SK-N-SH (cell line): ENCODE measurements around the gene DNAJC5.

Experiments
- EZH2phosphoT487 ChIP-seq: fragments of 200-600 bp; sonication (generic); IDR thresholded peaks from 2 replicates; pipeline ENCODE4 v1.6.1; 2017; ENCODE audit warnings: low read depth, mixed run types, mild to moderate bottlenecking, antibody characterized with exemption, moderate library complexity, borderline replicate concordance
- GABPA ChIP-seq: IDR thresholded peaks from 2 replicates; pipeline ENCODE4 v1.4.0; 2012; ENCODE audit warnings: low read depth, mild to moderate bottlenecking
- JUND ChIP-seq: IDR thresholded peaks from 2 replicates; pipeline ENCODE4 v1.4.0; 2012
- MEF2A ChIP-seq: IDR thresholded peaks from 2 replicates; pipeline ENCODE4 v1.4.0; 2012; ENCODE audit warnings: low read depth, borderline replicate concordance
- POLR2AphosphoS5 ChIP-seq: IDR thresholded peaks from 2 replicates; pipeline ENCODE4 v1.6.1; 2012; ENCODE audit warnings: low read depth, low read length
- RFX5 ChIP-seq: IDR thresholded peaks from 2 replicates; pipeline ENCODE4 v1.6.1; 2012; ENCODE audit warnings: mild to moderate bottlenecking, improper control_type of control experiment, low read length
- TAF1 ChIP-seq: IDR thresholded peaks from 2 replicates; pipeline ENCODE4 v1.6.1; 2012; ENCODE audit warnings: low read depth, mild to moderate bottlenecking, low read length, moderate library complexity, borderline replicate concordance
- TEAD4 ChIP-seq: IDR thresholded peaks from 2 replicates; pipeline ENCODE4 v1.4.0; 2012; ENCODE audit warnings: mild to moderate bottlenecking, borderline replicate concordance; ENCODE audit not compliant: insufficient read depth
- TF ChIP-seq, protein P1 (sequence below): fragments of 200-600 bp; sonication (generic); IDR thresholded peaks from 2 replicates; pipeline ENCODE4 v1.6.1; 2017; ENCODE audit warnings: antibody characterized with exemption, mild to moderate bottlenecking, moderate library complexity

DNA sequence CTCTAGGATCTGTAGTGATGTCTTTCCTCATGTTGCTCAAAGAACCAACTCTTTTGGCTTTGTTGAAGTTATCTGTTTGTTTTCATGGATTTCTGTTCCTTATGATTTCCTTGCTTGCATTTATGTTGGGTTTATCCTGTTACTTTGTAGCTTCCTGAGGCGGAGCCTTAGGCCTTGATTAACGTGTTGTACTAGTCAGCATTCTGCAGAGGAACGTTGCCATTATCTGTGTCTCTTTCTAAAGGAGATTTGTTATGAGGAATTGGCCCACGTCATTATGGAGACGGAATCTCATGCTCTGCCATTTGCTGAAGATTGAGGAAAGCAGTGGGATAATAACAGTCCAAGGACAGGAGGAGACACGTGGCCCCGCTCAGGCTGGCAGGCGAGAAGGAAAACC, 31.4 kb downstream of the DNAJC5 start:
- TF ChIP-seq TAF1 (no peak), POLR2AphosphoS5 (no peak), EZH2phosphoT487 (no peak), RFX5 (no peak), GABPA (no peak), MEF2A (no peak), JUND (no peak), TEAD4 (no peak)
- TF ChIP-seq, protein P1, sequence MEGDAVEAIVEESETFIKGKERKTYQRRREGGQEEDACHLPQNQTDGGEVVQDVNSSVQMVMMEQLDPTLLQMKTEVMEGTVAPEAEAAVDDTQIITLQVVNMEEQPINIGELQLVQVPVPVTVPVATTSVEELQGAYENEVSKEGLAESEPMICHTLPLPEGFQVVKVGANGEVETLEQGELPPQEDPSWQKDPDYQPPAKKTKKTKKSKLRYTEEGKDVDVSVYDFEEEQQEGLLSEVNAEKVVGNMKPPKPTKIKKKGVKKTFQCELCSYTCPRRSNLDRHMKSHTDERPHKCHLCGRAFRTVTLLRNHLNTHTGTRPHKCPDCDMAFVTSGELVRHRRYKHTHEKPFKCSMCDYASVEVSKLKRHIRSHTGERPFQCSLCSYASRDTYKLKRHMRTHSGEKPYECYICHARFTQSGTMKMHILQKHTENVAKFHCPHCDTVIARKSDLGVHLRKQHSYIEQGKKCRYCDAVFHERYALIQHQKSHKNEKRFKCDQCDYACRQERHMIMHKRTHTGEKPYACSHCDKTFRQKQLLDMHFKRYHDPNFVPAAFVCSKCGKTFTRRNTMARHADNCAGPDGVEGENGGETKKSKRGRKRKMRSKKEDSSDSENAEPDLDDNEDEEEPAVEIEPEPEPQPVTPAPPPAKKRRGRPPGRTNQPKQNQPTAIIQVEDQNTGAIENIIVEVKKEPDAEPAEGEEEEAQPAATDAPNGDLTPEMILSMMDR, result no peak
